ENCODE measurements around the gene ZNF385A.

- TF ChIP-seq CTCF (conservative IDR thresholded peaks at IDR 0.05; ENCODE audit: low read depth, low read length) (no peak), EZH2 (IDR thresholded peaks at IDR 0.05; ENCODE audit: borderline replicate concordance, low read depth, low read length, poor library complexity, severe bottlenecking) (no peak)
Measured at GRCh38 chr12:54428050-54429013, 43.8 kb upstream of the ZNF385A start.

Measured in A673 (cell line).